Skeletal muscle cell (primary cell): ENCODE results near the gene CD46.
"Not testable (repeated sequence)": the region's sequence is repeated elsewhere in the genome, so short reads cannot be mapped to it uniquely, and the experiment has no call there.

Source experiments
- DNase-seq: peaks from one replicate; pipeline ENCODE4 v3.0.0-alpha.2; 2010; ENCODE audit warnings: low read depth
- H3K4me3 ChIP-seq: 2 replicates; pipeline ENCODE4 v1.5.1; 2011; ENCODE audit warnings: low read depth, mild to moderate bottlenecking, control low read depth, low read length, moderate library complexity

Gene CD46

DNA sequence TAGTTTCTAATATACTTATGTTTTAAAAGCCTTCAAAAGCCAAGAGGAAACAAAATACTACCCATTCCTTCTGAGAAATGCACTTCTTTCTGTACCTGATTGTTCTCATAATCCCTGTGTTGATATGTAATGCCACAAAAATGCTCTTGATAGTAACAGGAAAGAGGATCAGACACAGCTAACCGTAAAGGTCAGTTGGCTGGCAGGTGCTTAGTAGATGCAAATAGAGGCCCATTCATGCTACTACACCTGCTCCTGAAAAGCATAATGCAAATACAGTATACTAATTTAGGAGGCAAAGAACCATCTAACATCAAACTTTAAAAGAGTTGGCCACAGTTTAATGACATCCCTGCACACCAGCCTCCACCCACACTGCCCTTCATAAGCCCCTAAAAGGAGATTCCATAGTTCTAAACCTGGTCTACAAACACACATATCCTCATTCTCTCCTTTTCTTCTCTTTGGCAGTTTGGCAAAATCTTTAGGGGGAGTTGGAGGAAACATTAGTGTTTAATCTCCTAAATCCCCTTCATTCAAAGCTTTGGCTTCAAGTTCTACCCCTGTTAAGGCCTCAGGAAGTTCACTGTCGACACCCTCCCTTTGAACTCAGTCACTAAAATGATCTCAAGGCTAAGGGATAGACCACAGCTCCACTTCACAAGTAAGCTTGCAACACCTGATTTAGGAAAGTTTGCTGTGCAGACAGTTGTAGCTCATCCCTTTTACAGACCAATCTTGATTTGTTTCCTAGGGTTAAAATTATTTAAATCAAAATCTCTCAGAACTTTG, 2.9 kb upstream of the CD46 start:
- no peak for DNase-seq
- no peak overlapping the region for H3K4me3 ChIP-seq

- no peak for DNase-seq
- peak overlapping the region; percentile 94 for H3K4me3 ChIP-seq
Observed at GRCh38 chr1:207750631-207751305, 1.1 kb upstream of the CD46 start.

GRCh38 chr1:207751463-207751789, 428 bp upstream of the CD46 start:
- not testable (repeated sequence) for DNase-seq
- peak overlapping the region; percentile 94 for H3K4me3 ChIP-seq

DNA sequence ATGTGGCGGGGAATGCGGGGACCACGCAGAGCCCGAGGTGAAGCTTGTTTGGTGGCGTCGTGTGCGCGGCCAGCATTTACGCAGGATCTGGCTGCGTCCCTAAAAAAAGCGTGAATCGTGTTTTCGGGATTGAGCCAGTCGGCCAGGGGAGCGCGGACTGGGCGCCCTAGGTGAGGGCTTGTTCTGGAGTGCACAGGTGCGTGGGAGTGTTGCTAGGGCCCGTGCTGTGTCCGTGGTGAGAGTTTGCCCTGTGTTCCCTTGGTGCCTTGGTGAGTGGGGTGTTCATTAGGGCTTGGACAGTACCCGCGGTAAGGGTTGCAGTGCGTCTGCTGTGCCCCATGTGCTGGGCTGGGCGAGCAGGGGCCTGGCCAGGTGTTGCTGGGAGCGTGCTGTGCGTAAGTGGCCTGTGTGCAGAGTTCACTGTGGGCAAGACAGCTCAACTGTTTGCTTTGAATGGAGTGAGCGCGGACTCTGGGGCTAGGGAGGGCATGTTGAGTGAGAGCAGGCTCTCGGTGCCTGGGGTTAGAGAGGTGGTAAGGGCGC, 673 bp downstream of the CD46 start:
- H3K4me3 ChIP-seq = peak overlapping the region; percentile 94
- no peak for DNase-seq

GRCh38 chr1:207753611-207754010, 1.8 kb downstream of the CD46 start:
- peak overlapping the region; percentile 94 for H3K4me3 ChIP-seq

DNA sequence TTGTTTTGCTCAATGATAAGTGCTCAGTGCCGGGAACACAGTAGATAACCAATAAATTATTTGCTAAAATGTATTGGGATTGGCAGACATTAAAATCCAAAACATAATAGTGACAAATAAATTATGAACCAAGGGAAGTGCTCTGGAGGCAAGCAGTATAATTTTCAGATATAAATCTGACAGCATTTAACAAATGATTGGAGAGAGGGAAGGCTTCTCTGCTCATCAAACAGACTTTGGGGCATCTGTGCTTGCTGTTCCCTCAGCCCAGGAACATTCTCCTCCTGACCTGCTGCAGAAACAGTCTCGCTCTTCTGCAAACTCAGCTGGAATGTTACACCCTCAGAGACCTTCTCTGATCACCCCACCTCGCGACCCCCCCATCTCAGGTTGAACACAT, 2.2 kb downstream of the CD46 start:
- no peak for DNase-seq
- H3K4me3 ChIP-seq = no peak overlapping the region

More at GRCh38 chr1:207753611-207754010, 1.8 kb downstream of the CD46 start:
- no peak for DNase-seq

DNA sequence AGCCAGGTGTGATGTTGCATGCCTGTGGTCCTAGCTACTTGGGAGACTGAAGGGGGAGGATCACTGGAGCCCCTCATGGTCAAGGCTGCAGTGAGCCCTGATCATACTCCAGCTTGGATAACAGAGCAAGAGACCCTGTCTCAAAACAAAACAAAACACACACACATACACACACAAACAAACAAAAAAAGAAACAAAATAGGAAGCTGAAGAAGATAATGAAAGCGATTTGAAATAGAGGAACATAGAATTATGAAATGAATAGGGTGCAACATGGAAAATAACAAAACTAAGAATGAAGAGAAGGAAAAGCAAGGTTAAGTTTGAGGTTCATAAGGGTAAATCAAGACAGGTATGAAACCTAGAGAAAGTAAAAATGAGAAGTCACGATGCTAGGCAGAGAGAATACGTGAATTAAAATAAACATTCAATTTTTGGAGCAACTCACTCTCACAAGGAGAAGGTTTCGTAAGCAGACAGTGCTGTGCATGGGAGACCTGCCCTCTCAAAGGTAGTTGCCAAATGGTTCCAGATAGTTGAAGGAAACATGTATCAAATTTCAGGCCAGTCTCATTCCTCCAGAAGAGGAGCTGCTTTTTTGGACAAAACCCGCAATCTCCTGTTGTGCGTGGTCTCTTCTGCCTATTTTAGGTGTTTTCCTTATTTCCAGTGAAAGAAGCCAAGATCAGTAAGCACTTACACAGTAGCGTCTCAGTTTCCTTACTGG, 3.3 kb downstream of the CD46 start:
- no peak for DNase-seq
- no peak overlapping the region for H3K4me3 ChIP-seq

GRCh38 chr1:207755846-207756693, 4.2 kb downstream of the CD46 start:
- H3K4me3 ChIP-seq = no peak overlapping the region
- no peak for DNase-seq

DNA sequence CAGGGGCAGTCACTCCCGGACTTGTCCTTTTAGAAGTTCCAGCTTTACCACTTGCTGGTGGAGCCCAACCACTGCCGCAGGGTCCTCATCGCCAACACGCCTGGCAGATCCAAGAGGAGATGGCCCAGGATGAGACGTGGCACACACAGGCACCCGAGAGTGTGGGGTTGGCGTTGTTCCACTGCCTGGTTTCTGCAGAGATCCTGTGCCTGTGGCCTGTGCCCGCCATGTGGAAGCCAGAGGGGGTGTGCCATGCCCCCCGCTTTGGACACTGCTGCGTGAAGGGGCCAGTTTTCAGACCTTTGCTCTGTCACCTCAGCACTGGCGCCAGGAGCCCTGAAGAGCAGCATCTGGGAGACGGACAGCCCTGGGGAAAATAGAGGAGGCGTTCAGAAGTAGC, 10.8 kb downstream of the CD46 start:
- H3K4me3 ChIP-seq = no peak overlapping the region
- DNase-seq = no peak

DNA sequence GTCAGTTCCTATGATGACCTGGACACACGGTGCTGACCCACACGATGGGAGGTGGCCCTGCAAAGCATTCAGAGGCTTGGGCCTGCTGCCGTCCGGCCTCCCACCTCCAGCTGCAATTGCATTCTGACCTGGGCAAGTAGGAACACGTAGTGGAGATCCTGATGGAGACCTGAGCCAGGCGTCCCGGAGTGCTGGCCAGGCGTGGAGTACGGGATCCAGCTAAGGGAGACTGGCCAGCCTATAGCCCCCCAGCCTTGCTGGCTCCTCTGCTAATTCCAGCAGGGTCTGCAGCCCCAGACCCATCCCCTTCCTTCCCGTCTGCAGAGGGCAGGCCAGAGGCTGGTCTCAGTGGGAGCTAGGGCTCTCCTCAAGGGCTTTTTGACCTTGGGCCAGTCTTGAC, 11.2 kb downstream of the CD46 start:
- DNase-seq = no peak
- no peak overlapping the region for H3K4me3 ChIP-seq

DNA sequence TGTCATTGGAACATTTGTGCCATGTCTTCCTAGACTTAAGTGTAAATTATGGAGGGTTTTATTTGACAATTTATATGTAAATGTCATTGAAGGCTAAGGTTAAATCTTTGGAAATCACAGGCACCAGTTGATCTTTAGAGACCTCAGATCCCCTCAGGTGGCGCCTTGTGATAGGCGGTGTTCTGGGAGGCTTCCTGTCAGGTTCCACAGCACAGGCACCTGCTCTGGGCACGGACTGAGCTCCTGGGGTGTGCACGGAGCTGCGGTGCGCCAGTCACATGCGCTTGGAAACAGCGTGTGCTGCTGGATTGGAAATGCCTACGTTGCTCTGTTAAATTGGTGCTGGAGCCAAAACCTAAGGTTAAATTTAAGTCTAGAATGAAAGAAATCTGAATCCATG, 12.1 kb downstream of the CD46 start:
- DNase-seq = no peak
- H3K4me3 ChIP-seq = no peak overlapping the region

DNA sequence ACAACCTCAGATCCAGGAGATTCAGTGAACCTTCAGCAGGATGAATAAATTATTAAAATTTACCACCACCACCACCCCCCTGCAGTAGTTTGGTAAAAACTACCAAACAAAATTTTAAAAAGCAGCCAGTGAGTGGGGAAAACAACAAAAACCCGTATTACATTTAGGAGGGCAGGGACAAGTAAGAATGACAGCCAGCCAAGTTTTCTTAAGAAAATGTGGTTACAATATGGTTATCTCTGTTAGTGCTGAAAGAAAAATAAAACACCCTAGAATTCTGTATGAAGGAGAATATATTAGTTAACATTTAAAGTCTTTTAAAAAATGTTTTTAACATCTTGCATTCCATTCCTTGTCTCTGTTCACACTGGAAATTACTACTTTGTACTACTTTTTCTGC, 14.7 kb downstream of the CD46 start:
- DNase-seq = no peak
- no peak overlapping the region for H3K4me3 ChIP-seq

- not testable (repeated sequence) for DNase-seq, H3K4me3 ChIP-seq
Observed at GRCh38 chr1:207770514-207770913, 18.7 kb downstream of the CD46 start.

- H3K4me3 ChIP-seq, DNase-seq: not testable (repeated sequence)
Observed at GRCh38 chr1:207776045-207776444, 24.2 kb downstream of the CD46 start.

- H3K4me3 ChIP-seq, DNase-seq: not testable (repeated sequence)
Observed at GRCh38 chr1:207777412-207777811, 25.6 kb downstream of the CD46 start.

- H3K4me3 ChIP-seq = no peak overlapping the region
- DNase-seq = no peak
Observed at GRCh38 chr1:207779008-207779407, 27.2 kb downstream of the CD46 start.

GRCh38 chr1:207781312-207781711, 29.5 kb downstream of the CD46 start:
- no peak overlapping the region for H3K4me3 ChIP-seq
- no peak for DNase-seq

DNA sequence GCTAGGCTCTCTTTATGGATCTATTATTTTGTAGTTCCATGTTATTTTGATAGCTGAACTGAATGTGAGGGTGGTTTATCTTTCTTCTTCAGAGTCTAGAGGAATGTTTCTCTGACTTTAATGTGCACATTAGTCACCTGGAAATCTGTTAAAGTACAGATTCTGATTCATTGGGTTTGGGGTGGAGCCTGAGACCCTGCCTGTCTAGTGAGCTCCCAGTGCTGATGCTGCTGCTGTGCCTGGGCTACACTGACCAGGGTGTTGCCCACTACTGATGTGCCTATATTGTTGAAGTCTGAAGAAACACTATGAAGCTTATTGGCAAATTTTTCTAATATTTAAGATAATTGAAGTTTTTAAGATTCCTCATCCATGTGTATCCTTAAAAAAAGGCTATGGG, 35.9 kb downstream of the CD46 start:
- DNase-seq = no peak
- no peak overlapping the region for H3K4me3 ChIP-seq

DNA sequence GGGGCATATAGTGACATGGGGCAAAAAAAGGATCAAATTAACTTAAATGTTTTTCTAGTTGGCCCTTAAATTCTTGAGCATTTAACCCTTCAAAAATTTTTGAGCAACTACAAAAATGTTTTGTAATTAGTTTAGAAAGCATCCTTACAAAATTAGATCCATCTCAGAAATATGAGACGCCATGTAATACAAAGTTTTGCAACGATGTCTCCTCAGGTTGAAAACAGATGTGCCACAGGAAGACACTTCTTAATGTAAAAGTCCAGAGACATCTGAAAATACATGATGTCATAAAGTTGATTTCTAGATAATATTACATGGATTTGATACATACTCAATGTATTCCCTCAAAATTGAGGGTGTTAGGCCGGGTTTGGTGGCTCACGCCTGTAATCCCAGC, 37.5 kb downstream of the CD46 start:
- no peak overlapping the region for H3K4me3 ChIP-seq
- DNase-seq = no peak
